ENCODE data around the gene FAM3A. TPM values are rescaled to one million over a fixed set of nuclear protein-coding genes. Genes with fewer than 3 reads are reported as not detected.
A peak's percentile ranks its signal among the peaks of the same experiment; 100 is the strongest.

The FAM3A gene
- total and polyA plus RNA-seq, 2 donors from 2014 or later, result 39.5 to 73.4 TPM

- no peaks in the 10 kb centered on the region for H3K36me3 ChIP-seq (ENCODE audit: control insufficient read depth in 2 of 3, insufficient read depth in 3 of 3, low read length in 3 of 3)
- H3K9me3 ChIP-seq (ENCODE audit: control insufficient read depth in 2 of 3, insufficient read depth in 1 of 3, low read length in 3 of 3), result no peaks in the 10 kb centered on the region
- no peak for DNase-seq
- no peaks in the 10 kb centered on the region for H3K27me3 ChIP-seq (ENCODE audit: control insufficient read depth, insufficient read depth, low read length)
- H3K9ac ChIP-seq (ENCODE audit: low read length in 3 of 3), result no peak overlapping the region
- intact Hi-C loops (cut with DNase I), result no loop called here
- FAIRE-seq, result no peak
- H3K4me3 ChIP-seq (ENCODE audit: low read length in 3 of 3), result no peak overlapping the region
- TF ChIP-seq CTCF (IDR thresholded peaks at IDR 0.05; ENCODE audit: borderline replicate concordance, extremely low read depth, insufficient read depth), result no peak
- peaks cover 0 to 2% (median 0%) of the 10 kb centered on the region in 3 donors for H3K4me1 ChIP-seq (ENCODE audit: control insufficient read depth in 2 of 3, insufficient read depth in 2 of 3, low read depth in 1 of 3, low read length in 3 of 3)
- H3K27ac ChIP-seq (ENCODE audit: low read depth in 2 of 2, low read length in 2 of 2), result no peak overlapping the region
These were observed 21.3 kb downstream of the FAM3A start for GRCh38 chrX:154494715-154495114.

- peaks cover 0 to 13% (median 0%) of the 10 kb centered on the region in 3 donors for H3K4me1 ChIP-seq (ENCODE audit: control insufficient read depth in 2 of 3, insufficient read depth in 2 of 3, low read depth in 1 of 3, low read length in 3 of 3)
- peak within 1 kb of the TSS; percentile 61 to 68 (median 66) for H3K4me3 ChIP-seq (ENCODE audit: low read length in 3 of 3)
- H3K27ac ChIP-seq (ENCODE audit: low read depth in 2 of 2, low read length in 2 of 2), result peak within 1 kb of the TSS; percentile 87 to 91
- intact Hi-C loops (cut with DNase I), result no loop called here
- H3K9ac ChIP-seq (ENCODE audit: low read length in 3 of 3), result peak within 1 kb of the TSS; percentile 18 to 73 (median 55)
- H3K36me3 ChIP-seq (ENCODE audit: control insufficient read depth in 2 of 3, insufficient read depth in 3 of 3, low read length in 3 of 3), result no peaks in the 10 kb centered on the region
- TF ChIP-seq CTCF (IDR thresholded peaks at IDR 0.05; ENCODE audit: borderline replicate concordance, extremely low read depth, insufficient read depth), result peak; percentile 11
- DNase-seq, result peak; percentile 95 to 97 (median 96)
- H3K27me3 ChIP-seq (ENCODE audit: control insufficient read depth, insufficient read depth, low read length), result no peaks in the 10 kb centered on the region
- no peaks in the 10 kb centered on the region for H3K9me3 ChIP-seq (ENCODE audit: control insufficient read depth in 2 of 3, insufficient read depth in 1 of 3, low read length in 3 of 3)
- FAIRE-seq, result no peak
These were observed 25.5 kb downstream of the FAM3A start, which contains the start of gene SLC10A3 for GRCh38 chrX:154490414-154491083. SLC10A3 (minus strand) TSS chrX:154490629; CDS start chrX:154488940, 1,689 bp downstream.

GRCh38 chrX:154490021-154490413 lies 26.0 kb downstream of the FAM3A start:
- DNase-seq (peak in 4 of 5 donors; percentile 17 to 83 (median 45)), FAIRE-seq (no peak)
- peaks cover 0 to 16% (median 4%) of the 10 kb centered on the region in 3 donors for H3K4me1 ChIP-seq (ENCODE audit: control insufficient read depth in 2 of 3, insufficient read depth in 2 of 3, low read depth in 1 of 3, low read length in 3 of 3)
- no peak for TF ChIP-seq CTCF (IDR thresholded peaks at IDR 0.05; ENCODE audit: borderline replicate concordance, extremely low read depth, insufficient read depth)
- H3K9me3 ChIP-seq (ENCODE audit: control insufficient read depth in 2 of 3, insufficient read depth in 1 of 3, low read length in 3 of 3), result no peaks in the 10 kb centered on the region
- peak overlapping the region in 2 of 3 donors; percentile 29 to 73 for H3K9ac ChIP-seq (ENCODE audit: low read length in 3 of 3)
- intact Hi-C loops (cut with DNase I), result no loop called here
- no peaks in the 10 kb centered on the region for H3K27me3 ChIP-seq (ENCODE audit: control insufficient read depth, insufficient read depth, low read length)
- no peaks in the 10 kb centered on the region for H3K36me3 ChIP-seq (ENCODE audit: control insufficient read depth in 2 of 3, insufficient read depth in 3 of 3, low read length in 3 of 3)
- H3K4me3 ChIP-seq (ENCODE audit: low read length in 3 of 3), result peak overlapping the region; percentile 44 to 66 (median 60)
- H3K27ac ChIP-seq (ENCODE audit: low read depth in 2 of 2, low read length in 2 of 2), result peak overlapping the region; percentile 71 to 77

Data from kidney (tissue), 14 donors.